ENCODE measurements around the gene CYP4F2.

- no peak for TF ChIP-seq CTCF (IDR thresholded peaks at IDR 0.05)
- no peak for TF ChIP-seq EP300 (IDR thresholded peaks at IDR 0.05)
- TF ChIP-seq POLR2A (IDR thresholded peaks at IDR 0.05) = no peak
These were observed 17.2 kb upstream of the CYP4F2 start for GRCh38 chr19:15915109-15915508.

Data from tibial nerve (tissue), 4 donors.